Sigmoid colon (tissue), 4 donors: ENCODE results near the gene NT5DC1.

ENCODE experiments used
- POLR2A ChIP-seq, 2 donors: fragments of 450-650 bp; IDR thresholded peaks; one replicate each; pipeline ENCODE4 v1.6.1; 2016; ENCODE audit warnings: antibody characterized with exemption in 2 of 2, mild to moderate bottlenecking in 2 of 2, moderate library complexity in 2 of 2
- POLR2AphosphoS5 ChIP-seq, 4 donors: sonication (generic); formaldehyde crosslinking; IDR thresholded peaks; one replicate each; pipeline ENCODE4 v1.6.1; 2017; ENCODE audit warnings: antibody characterized with exemption in 4 of 4
- TF ChIP-seq, protein P1 (sequence below), 4 experiments: fragments of 450-650 bp in 3 of 4; fragments of 200-600 bp in 1 of 4; IDR thresholded peaks; one replicate each; pipeline ENCODE4 v1.5.1; 2016 to 2019; ENCODE audit warnings: antibody characterized with exemption in 4 of 4, mild to moderate bottlenecking in 3 of 4, moderate library complexity in 2 of 4

DNA sequence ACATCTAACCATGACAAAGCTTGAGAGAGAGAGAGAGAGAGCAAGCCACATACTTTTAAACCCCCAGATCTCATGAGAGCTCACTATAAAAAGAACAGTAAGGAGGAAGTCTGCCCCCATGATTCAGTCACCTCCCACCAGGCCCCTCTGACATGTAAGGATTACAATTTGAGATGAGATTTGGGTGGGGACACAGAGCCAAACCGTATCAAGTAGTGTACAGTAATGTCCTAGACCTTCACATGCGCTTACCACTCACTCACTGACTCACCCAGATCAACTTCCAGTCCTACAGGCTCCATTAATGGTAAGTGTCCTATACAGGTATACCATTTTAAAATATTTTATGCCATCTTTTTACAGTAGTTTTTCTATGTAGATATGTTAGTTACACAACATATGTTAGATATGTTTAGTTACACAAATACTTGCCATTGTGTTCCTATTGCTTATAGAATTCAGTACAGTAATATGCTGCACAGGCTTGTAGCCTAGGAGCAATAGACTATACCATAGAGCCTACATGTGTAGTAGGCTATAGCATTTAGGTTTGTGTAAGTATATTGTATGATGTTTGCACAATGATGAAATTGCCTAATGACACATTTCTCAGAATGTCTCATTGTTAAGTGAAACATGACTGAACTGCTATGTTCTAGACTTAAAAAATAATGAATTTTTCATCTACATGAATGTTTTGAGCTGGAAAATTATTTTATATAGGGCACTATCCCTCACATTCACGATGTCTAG is 167.4 kb downstream of the NT5DC1 start:
- no peak for TF ChIP-seq POLR2A (IDR thresholded peaks at IDR 0.05)
- TF ChIP-seq, protein P1, sequence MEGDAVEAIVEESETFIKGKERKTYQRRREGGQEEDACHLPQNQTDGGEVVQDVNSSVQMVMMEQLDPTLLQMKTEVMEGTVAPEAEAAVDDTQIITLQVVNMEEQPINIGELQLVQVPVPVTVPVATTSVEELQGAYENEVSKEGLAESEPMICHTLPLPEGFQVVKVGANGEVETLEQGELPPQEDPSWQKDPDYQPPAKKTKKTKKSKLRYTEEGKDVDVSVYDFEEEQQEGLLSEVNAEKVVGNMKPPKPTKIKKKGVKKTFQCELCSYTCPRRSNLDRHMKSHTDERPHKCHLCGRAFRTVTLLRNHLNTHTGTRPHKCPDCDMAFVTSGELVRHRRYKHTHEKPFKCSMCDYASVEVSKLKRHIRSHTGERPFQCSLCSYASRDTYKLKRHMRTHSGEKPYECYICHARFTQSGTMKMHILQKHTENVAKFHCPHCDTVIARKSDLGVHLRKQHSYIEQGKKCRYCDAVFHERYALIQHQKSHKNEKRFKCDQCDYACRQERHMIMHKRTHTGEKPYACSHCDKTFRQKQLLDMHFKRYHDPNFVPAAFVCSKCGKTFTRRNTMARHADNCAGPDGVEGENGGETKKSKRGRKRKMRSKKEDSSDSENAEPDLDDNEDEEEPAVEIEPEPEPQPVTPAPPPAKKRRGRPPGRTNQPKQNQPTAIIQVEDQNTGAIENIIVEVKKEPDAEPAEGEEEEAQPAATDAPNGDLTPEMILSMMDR (IDR thresholded peaks at IDR 0.05) = no peak
- TF ChIP-seq POLR2AphosphoS5 (IDR thresholded peaks at IDR 0.05) = no peak
